Activated T-cell treated with anti-CD3 and anti-CD28 coated beads, Interleukin-2, amount 50 U/mL, for 48 hours (primary cell): Measurements from ENCODE around the gene PRKACA.
"Not testable (repeated sequence)": the region's sequence is repeated elsewhere in the genome, so short reads cannot be mapped to it uniquely, and the experiment has no call there.

Source experiments
- DNase-seq, 2 experiments: peaks; one replicate each; pipeline ENCODE4 v3.0.0-alpha.2; 2020

The PRKACA gene

GRCh38 chr19:14147797-14148605, 30.4 kb upstream of the PRKACA start:
- DNase-seq, result peak; percentile 65 to 75

- DNase-seq, result no peak
Observed at GRCh38 chr19:14146789-14147216, 29.2 kb upstream of the PRKACA start.

GRCh38 chr19:14146169-14146568, 28.6 kb upstream of the PRKACA start:
- DNase-seq, result not testable (repeated sequence)

GRCh38 chr19:14145381-14145780, 27.8 kb upstream of the PRKACA start:
- DNase-seq, result no peak

- DNase-seq, result no peak
Observed at GRCh38 chr19:14142262-14143190, 25.0 kb upstream of the PRKACA start.

- peak in 1 of 2 experiments; percentile 36 for DNase-seq
Observed at GRCh38 chr19:14141041-14141440, 23.5 kb upstream of the PRKACA start.

GRCh38 chr19:14139944-14140343, 22.4 kb upstream of the PRKACA start:
- DNase-seq, result no peak

GRCh38 chr19:14138576-14139265, 21.2 kb upstream of the PRKACA start:
- DNase-seq, result no peak

- DNase-seq, result peak; percentile 97 to 98
Observed at GRCh38 chr19:14136509-14137281, 19.1 kb upstream of the PRKACA start, which contains the start of gene ASF1B. ASF1B (minus strand) TSS chr19:14136589; CDS start chr19:14136456, 133 bp downstream.

GRCh38 chr19:14135985-14136508, 18.5 kb upstream of the PRKACA start:
- no peak for DNase-seq

- no peak for DNase-seq
Observed at GRCh38 chr19:14135355-14135754, 17.8 kb upstream of the PRKACA start.

GRCh38 chr19:14127929-14128509, 10.5 kb upstream of the PRKACA start:
- DNase-seq, result no peak

GRCh38 chr19:14127176-14127575, 9.6 kb upstream of the PRKACA start:
- DNase-seq, result no peak

GRCh38 chr19:14122924-14123323, 5.4 kb upstream of the PRKACA start:
- DNase-seq, result no peak

GRCh38 chr19:14120497-14120780, 2.9 kb upstream of the PRKACA start:
- DNase-seq, result no peak

GRCh38 chr19:14119644-14120496, 2.3 kb upstream of the PRKACA start:
- no peak for DNase-seq

- DNase-seq, result no peak
Observed at GRCh38 chr19:14119146-14119545, 1.6 kb upstream of the PRKACA start.

- DNase-seq, result peak; percentile 48 to 52
Observed at GRCh38 chr19:14118165-14119051, 846 bp upstream of the PRKACA start.

- no peak for DNase-seq
Observed at GRCh38 chr19:14116918-14117578, 514 bp downstream of the PRKACA start.
